HEK293T (cell line): ENCODE measurements around the gene CIDEA.
A peak's percentile ranks its signal among the peaks of the same experiment; 100 is the strongest.

ENCODE experiments used
- CTCF ChIA-PET: fragments of 350-600 bp; formaldehyde crosslinking; extraction: SDS; loops from one replicate; lab custom pipeline; 2021; ENCODE audit warnings: antibody characterized with exemption, inconsistent platforms; lab: Yijun Ruan, JAX
- POLR2A ChIA-PET: fragments of 350-600 bp; formaldehyde crosslinking; extraction: SDS; loops from one replicate; lab custom pipeline; 2020; ENCODE audit warnings: antibody characterized with exemption, inconsistent platforms; lab: Yijun Ruan, JAX
- DNase-seq: peaks from one replicate; pipeline ENCODE4 v3.0.0; 2012; ENCODE audit warnings: mixed read lengths; ENCODE audit errors: extremely low spot score
- ARNT ChIP-seq: fragments of 450-650 bp; IDR thresholded peaks from 2 replicates; pipeline ENCODE4 v1.6.1; 2017; ENCODE audit warnings: mild to moderate bottlenecking
- BHLHE40 ChIP-seq: fragments of 450-650 bp; IDR thresholded peaks from 2 replicates; pipeline ENCODE4 v1.6.1; 2016; ENCODE audit warnings: mild to moderate bottlenecking, moderate library complexity, borderline replicate concordance
- CTBP1 ChIP-seq: fragments of 450-650 bp; IDR thresholded peaks from 2 replicates; pipeline ENCODE4 v1.6.1; 2016; ENCODE audit warnings: borderline replicate concordance
- ELF4 ChIP-seq: fragments of 450-650 bp; IDR thresholded peaks from 2 replicates; pipeline ENCODE4 v1.6.1; 2017; ENCODE audit warnings: antibody characterized with exemption
- FOXA1 ChIP-seq: fragments of 450-650 bp; IDR thresholded peaks from 2 replicates; pipeline ENCODE4 v1.6.1; 2016; ENCODE audit warnings: mild to moderate bottlenecking
- FOXK2 ChIP-seq: fragments of 450-650 bp; IDR thresholded peaks from 2 replicates; pipeline ENCODE4 v1.6.1; 2016; ENCODE audit warnings: mild to moderate bottlenecking
- FOXM1 ChIP-seq: fragments of 450-650 bp; IDR thresholded peaks from 2 replicates; pipeline ENCODE4 v1.6.1; 2017; ENCODE audit warnings: mild to moderate bottlenecking, borderline replicate concordance
- HDGF ChIP-seq: fragments of 450-650 bp; IDR thresholded peaks from 2 replicates; pipeline ENCODE4 v1.6.1; 2017; ENCODE audit warnings: antibody characterized with exemption, borderline replicate concordance
- L3MBTL2 ChIP-seq: fragments of 450-650 bp; conservative IDR thresholded peaks from 2 replicates; pipeline ENCODE4 v1.6.1; 2016; ENCODE audit warnings: mild to moderate bottlenecking
- LEF1 ChIP-seq: fragments of 450-650 bp; IDR thresholded peaks from 2 replicates; pipeline ENCODE4 v1.6.1; 2017; ENCODE audit warnings: mild to moderate bottlenecking, borderline replicate concordance
- NFRKB ChIP-seq: fragments of 450-650 bp; IDR thresholded peaks from 2 replicates; pipeline ENCODE4 v1.6.1; 2016; ENCODE audit warnings: mild to moderate bottlenecking, moderate library complexity
- SUZ12 ChIP-seq: fragments of 450-650 bp; IDR thresholded peaks from 2 replicates; pipeline ENCODE4 v1.6.1; 2016; ENCODE audit warnings: mild to moderate bottlenecking
- TARDBP ChIP-seq: fragments of 450-650 bp; IDR thresholded peaks from 2 replicates; pipeline ENCODE4 v1.6.1; 2016
- ZNF384 ChIP-seq: fragments of 450-650 bp; IDR thresholded peaks from 2 replicates; pipeline ENCODE4 v1.6.1; 2016
- TF ChIP-seq, protein P1 (sequence below): fragments of 450-650 bp; IDR thresholded peaks from 2 replicates; pipeline ENCODE4 v1.6.1; 2016

CIDEA gene

DNA sequence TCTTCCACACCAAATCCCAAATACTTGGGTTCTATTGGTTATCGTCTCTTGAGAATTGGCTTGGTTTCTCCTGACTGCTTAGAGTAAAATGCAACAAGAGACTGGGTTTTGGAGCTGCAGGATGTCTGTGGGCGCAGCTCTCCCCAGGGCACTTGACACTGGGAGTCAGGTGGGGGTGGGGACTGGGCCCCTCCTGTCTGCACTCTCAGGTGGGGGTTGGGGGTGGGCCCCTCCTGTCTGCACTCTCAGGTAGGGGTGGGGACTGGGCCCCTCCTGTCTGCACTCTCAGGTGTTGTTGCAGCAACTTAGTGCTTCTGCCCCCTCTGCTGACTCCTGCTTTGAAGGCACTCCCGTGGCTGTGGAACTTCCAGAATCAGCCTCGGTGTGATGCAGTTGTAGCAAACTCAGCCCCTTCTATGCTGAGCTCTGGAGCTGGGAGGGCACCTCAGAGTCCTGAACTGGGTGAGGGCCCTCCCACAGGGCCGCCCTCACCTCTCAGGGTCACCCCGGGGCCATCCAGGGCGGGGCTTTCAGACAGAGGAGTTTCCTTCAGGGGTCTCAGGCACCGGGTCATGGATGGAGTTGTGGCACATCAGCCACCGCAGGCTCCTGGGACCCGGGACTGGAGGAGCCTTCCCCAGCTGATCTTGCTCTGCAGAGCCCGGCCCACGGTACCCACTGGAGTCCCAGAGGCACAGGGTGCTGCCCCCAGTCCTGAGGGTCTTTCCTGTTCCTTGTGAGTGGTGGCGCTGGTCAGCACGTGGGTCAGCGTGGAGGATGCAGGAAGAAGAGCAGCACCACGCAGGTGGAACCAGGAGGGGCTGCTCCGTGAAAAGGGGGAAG is 22.9 kb upstream of the CIDEA start:
- ChIA-PET POLR2A (no interaction called here), CTCF (no interaction called here)
- no peak for DNase-seq
- TF ChIP-seq L3MBTL2, result no peak
- TF ChIP-seq LEF1, result no peak
- no peak for TF ChIP-seq NFRKB
- TF ChIP-seq SUZ12, result no peak
- no peak for TF ChIP-seq ARNT

DNA sequence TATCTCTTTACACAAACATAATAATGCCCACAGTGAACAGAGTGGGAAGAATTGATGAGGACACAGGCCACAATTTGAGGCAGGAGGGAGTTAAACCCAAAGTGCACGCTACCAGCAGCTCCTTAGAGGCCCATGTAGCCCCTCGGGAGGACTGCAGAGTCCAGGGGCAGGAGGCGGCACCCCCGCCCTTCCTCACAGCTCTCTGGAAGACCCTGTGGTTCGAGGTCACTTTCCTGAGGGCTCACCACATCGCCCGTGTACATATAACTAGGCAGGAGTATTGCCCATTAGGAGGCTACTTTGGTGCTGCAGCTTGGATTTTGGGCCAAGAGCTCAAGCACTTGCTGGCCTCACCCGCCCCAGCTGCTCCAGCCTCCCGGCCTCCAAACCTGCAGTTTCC is 22.2 kb upstream of the CIDEA start:
- no peak for TF ChIP-seq ZNF384
- TF ChIP-seq CTBP1, result no peak
- TF ChIP-seq FOXA1, result no peak
- TF ChIP-seq FOXM1, result no peak
- TF ChIP-seq BHLHE40, result no peak
- no peak for TF ChIP-seq L3MBTL2
- TF ChIP-seq FOXK2, result no peak
- TF ChIP-seq, protein P1, sequence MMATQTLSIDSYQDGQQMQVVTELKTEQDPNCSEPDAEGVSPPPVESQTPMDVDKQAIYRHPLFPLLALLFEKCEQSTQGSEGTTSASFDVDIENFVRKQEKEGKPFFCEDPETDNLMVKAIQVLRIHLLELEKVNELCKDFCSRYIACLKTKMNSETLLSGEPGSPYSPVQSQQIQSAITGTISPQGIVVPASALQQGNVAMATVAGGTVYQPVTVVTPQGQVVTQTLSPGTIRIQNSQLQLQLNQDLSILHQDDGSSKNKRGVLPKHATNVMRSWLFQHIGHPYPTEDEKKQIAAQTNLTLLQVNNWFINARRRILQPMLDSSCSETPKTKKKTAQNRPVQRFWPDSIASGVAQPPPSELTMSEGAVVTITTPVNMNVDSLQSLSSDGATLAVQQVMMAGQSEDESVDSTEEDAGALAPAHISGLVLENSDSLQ, result no peak
- no peak for DNase-seq
- CTCF ChIA-PET, result no interaction called here
- POLR2A ChIA-PET, result no interaction called here

DNA sequence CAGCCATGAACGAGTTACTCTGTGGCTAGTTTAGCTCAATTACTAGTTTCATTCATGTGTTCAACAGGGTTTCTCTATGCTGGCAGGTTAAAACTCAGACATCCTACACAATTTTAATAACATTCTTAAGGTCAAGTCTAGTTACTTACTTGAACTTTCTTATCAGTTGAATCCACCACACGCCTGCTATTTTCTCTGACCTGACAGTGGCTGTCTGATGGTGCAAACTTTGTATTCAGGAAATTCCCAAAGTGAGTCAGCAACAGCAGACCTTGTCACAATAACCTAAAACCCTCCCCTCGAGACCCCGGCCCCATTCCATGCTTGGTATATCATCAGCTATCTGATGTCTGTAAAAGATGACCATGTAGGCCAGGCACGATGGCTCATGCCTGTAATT is 20.8 kb upstream of the CIDEA start:
- DNase-seq, result no peak
- CTCF ChIA-PET, result no interaction called here
- POLR2A ChIA-PET, result no interaction called here
- no peak for TF ChIP-seq TARDBP
- TF ChIP-seq, protein P1, result no peak
- no peak for TF ChIP-seq CTBP1
- TF ChIP-seq NFRKB, result no peak
- no peak for TF ChIP-seq FOXK2
- TF ChIP-seq SUZ12, result no peak
- no peak for TF ChIP-seq ARNT
- TF ChIP-seq BHLHE40, result no peak
- TF ChIP-seq L3MBTL2, result no peak
- TF ChIP-seq ZNF384, result no peak

DNA sequence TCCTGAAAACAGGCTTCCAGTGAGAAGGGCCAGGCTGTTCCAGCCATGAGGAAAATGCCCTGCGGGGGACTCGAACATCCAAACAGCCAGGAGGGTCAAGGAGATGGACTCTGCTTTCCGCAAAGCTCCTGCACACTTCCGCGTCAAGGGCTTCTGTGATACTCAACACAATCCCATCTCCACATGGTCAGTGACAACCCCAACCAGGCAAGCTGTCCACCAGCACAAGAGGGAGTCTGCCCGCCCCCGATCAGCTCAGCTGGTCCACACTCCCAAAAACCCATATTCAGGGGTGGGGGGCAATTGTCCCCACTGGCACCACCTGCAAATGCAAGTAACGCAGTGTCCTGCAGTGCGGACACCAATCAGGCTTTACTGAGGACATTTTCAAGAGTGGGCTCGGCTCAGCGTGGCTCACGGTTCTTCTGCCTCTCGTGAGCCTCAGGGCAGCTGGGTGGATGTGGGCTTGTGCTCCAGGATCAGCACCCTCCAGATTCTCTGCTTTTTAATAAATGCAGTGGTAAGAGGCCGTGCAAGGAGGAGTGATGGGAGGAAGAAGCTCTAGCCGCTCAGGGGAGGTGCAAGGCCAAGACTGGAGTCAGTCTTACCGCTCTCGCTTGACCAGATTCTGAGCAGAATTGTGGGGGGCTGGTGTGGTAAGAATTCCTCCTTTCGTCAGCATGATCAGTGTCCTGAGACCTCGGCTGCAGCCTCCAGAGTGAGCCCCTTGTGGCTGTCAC is 19.5 kb upstream of the CIDEA start:
- ChIA-PET CTCF (no interaction called here), POLR2A (no interaction called here)
- DNase-seq, result no peak
- TF ChIP-seq BHLHE40 (no peak), CTBP1 (no peak), NFRKB (no peak)

DNA sequence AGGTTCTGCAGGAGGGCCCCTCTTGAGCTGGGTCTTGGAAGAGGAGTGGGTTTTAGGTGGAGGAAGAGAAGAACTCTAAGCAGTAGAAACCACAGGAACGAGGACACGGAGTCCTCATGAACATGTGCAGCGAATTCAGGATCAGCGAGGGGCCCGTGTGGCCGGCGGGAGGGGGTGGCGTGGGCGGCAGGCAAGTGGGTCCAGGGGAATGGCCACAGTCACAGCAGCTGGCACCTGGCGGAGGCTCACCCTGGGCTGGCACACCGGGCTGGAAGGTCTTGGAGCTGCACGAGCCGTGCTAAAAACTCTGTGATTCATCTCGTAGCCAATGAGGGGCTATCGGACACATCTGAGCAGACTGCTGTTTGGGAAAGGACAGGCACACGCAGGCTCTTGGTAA is 18.0 kb upstream of the CIDEA start:
- no peak for DNase-seq
- TF ChIP-seq, protein P1, result no peak
- TF ChIP-seq FOXK2 (no peak), ELF4 (no peak), NFRKB (no peak), ARNT (no peak), FOXM1 (no peak), CTBP1 (no peak), L3MBTL2 (no peak), ZNF384 (no peak), HDGF (no peak)
- ChIA-PET POLR2A (interaction anchor here (1.0 kb wide), 1 partner anchor 36 kb away, joined by 3 read pairs; no protein-coding TSS in a partner anchor), CTCF (interaction anchor here (0.6 to 1.3 kb wide), 8 partner anchors 9 to 749 kb away, joined by 3 to 5 read pairs (median 4); no protein-coding TSS in a partner anchor)

DNA sequence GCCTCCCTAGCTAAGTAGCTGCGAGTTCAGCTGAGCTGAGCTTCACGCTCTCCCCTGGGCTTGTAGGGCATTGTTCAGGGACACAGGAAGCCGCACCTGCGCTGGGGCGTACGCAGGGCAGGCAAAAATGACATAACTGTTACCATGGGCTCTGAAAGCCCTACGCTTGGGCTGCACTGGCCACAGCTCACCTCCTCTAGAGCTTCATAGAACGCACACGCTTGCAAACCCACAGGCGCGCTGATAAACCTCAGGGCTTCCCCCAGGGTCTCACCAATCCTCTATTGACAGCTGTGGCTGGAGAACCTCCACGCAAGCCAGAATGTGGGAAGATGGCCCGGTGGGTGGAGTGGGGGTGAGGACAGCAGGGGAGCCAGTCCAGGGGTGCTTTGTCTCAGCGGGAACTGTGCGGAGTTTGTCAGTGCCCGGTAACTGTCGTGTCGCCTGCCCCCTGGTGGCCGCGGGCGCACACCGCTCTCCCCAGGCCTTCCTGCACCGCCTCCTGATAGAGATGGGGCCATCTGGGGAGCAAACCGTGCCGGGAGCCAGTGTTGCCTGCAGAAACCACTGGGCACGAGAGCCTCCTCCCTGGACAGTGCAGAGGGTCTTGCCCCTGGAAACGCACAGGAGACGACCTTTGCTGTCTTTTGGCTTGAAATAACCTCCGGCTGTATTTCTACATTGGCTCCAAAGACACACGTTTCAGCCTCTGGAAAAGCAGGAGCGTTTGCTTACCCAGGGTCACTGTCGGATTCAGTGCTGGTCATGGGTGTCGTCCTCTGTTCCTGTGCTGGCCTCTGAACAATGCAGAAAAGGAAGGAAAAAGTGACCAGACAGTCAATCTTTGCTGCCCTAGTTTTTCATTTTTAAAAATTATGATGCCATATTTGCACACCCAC is 17.0 kb upstream of the CIDEA start:
- no peak for TF ChIP-seq LEF1
- no peak for TF ChIP-seq TARDBP
- ChIA-PET CTCF (interaction anchor here (0.6 to 1.3 kb wide), 8 partner anchors 8 to 750 kb away, joined by 3 to 5 read pairs (median 4); no protein-coding TSS in a partner anchor), POLR2A (interaction anchor here (1.0 kb wide), 1 partner anchor 35 kb away, joined by 3 read pairs; no protein-coding TSS in a partner anchor)
- peak; percentile 72 for DNase-seq
